A549 (cell line): ENCODE results near the gene DRGX. TPM values are rescaled to one million over a fixed set of nuclear protein-coding genes. Genes with fewer than 3 reads are reported as not detected.

Experiments used
- ATAC-seq, 2 experiments: fragments of 200-7000 bp in 1 of 2; fragments of >200 bp in 1 of 2; cut with Nextera tagmentation in 1 of 2; cut with Tn5 transposase in 1 of 2; 3 replicates each; pipeline versions ENCODE4 v1.8.0 to v1.9.1; 2018 to 2020; ENCODE audit warnings: mild to moderate bottlenecking in 1 of 2, moderate library complexity in 1 of 2
- CTCF ChIA-PET: fragments of 300-600 bp; sonication (Branson Sonifier 250); formaldehyde crosslinking; extraction: SDS; loops from one replicate; lab custom pipeline; 2021; ENCODE audit warnings: antibody characterized with exemption, inconsistent platforms; lab: Yijun Ruan, JAX
- POLR2A ChIA-PET: fragments of 350-600 bp; formaldehyde crosslinking; extraction: SDS; loops from one replicate; lab custom pipeline; 2021; ENCODE audit warnings: antibody characterized with exemption, inconsistent platforms; lab: Yijun Ruan, JAX
- DNase-seq, 2 experiments: peaks; one replicate each; pipeline versions ENCODE4 v3.0.0 to v3.0.0-alpha.2; 2011 to 2016; ENCODE audit warnings: low read depth in 1 of 2, low spot score in 1 of 2
- FAIRE-seq: peaks from 2 replicates; lab custom pipeline; 2011; peaks lifted over from hg19 to GRCh38; lab: Jason Lieb, UNC
- H3K27ac ChIP-seq, 2 experiments: fragments of >200 bp; sonication (Bioruptor Twin); formaldehyde crosslinking; 3 replicates each; pipeline ENCODE4 v1.5.1; 2016 to 2017
- H3K4me1 ChIP-seq: fragments of >200 bp; sonication (Bioruptor Twin); formaldehyde crosslinking; 3 replicates; pipeline ENCODE4 v1.6.1; 2016
- H3K4me2 ChIP-seq: fragments of >200 bp; sonication (Bioruptor Twin); formaldehyde crosslinking; 3 replicates; pipeline ENCODE4 v1.6.1; 2016
- H3K4me3 ChIP-seq: fragments of >200 bp; sonication (Bioruptor Twin); formaldehyde crosslinking; 3 replicates; pipeline ENCODE4 v1.5.1; 2016
- H3K9me3 ChIP-seq: fragments of >200 bp; sonication (Bioruptor Twin); formaldehyde crosslinking; 3 replicates; pipeline ENCODE4 v1.6.1; 2016
- CBX2 ChIP-seq: fragments of 200-600 bp; sonication (generic); IDR thresholded peaks from 2 replicates; pipeline ENCODE4 v1.6.1; 2016; ENCODE audit warnings: low read depth, mild to moderate bottlenecking, borderline replicate concordance
- CBX8 ChIP-seq: fragments of 200-600 bp; sonication (generic); IDR thresholded peaks from 2 replicates; pipeline ENCODE4 v1.6.1; 2016
- CEBPB ChIP-seq, 2 experiments: fragments of >200 bp in 1 of 2; sonication (Bioruptor Twin) in 1 of 2; formaldehyde crosslinking in 1 of 2; IDR thresholded peaks; 2 replicates each; pipeline ENCODE4 v1.6.1; 2012 to 2016
- CHD2 ChIP-seq: fragments of 150-350 bp; IDR thresholded peaks from 2 replicates; pipeline ENCODE4 v1.6.1; 2014; ENCODE audit warnings: low read length; ENCODE audit not compliant: partially characterized antibody
- EHMT2 ChIP-seq: fragments of 200-600 bp; sonication (generic); IDR thresholded peaks from 2 replicates; pipeline ENCODE4 v1.6.1; 2016; ENCODE audit warnings: antibody characterized with exemption, low read depth, mild to moderate bottlenecking, moderate library complexity
- EP300 ChIP-seq, 2 experiments: fragments of >200 bp; sonication (Bioruptor Twin); formaldehyde crosslinking; IDR thresholded peaks; 2 replicates in 1 of 2; 3 replicates in 1 of 2; pipeline ENCODE4 v1.6.1; 2016 to 2017
- ESRRA ChIP-seq: fragments of 150-350 bp; IDR thresholded peaks from 2 replicates; pipeline ENCODE4 v1.6.1; 2014; ENCODE audit warnings: mild to moderate bottlenecking, low read length, borderline replicate concordance
- HOXA7 ChIP-seq: fragments of 250-450 bp; sonication (Bioruptor Pico); IDR thresholded peaks from 2 replicates; pipeline ENCODE4 v1.5.0; 2020; ENCODE audit warnings: mild to moderate bottlenecking, moderate library complexity
- JUN ChIP-seq, 2 experiments: fragments of >200 bp; sonication (Bioruptor Twin); formaldehyde crosslinking; IDR thresholded peaks; 2 replicates in 1 of 2; 3 replicates in 1 of 2; pipeline ENCODE4 v1.6.1; 2016 to 2017
- JUNB ChIP-seq: fragments of >200 bp; sonication (Bioruptor Twin); formaldehyde crosslinking; IDR thresholded peaks from 2 replicates; pipeline ENCODE4 v1.6.1; 2016
- MYC ChIP-seq: IDR thresholded peaks from 2 replicates; pipeline ENCODE4 v1.6.1; 2012; ENCODE audit warnings: mild to moderate bottlenecking, inconsistent platforms, low read length, improper control_type of control experiment, borderline replicate concordance
- NFE2L2 ChIP-seq: fragments of 150-350 bp; conservative IDR thresholded peaks from 2 replicates; pipeline ENCODE4 v1.6.1; 2014; ENCODE audit warnings: low read length
- NPAS2 ChIP-seq: fragments of 250-450 bp; sonication (Bioruptor Pico); IDR thresholded peaks from 2 replicates; pipeline ENCODE4 v1.8.0; 2022; ENCODE audit warnings: mild to moderate bottlenecking, moderate library complexity, borderline replicate concordance
- PHF8 ChIP-seq: fragments of 200-600 bp; sonication (generic); IDR thresholded peaks from 2 replicates; pipeline ENCODE4 v1.6.1; 2016; ENCODE audit warnings: low read depth, mild to moderate bottlenecking, antibody characterized with exemption, moderate library complexity, borderline replicate concordance
- RAD21 ChIP-seq, 2 experiments: fragments of >200 bp in 1 of 2; sonication (Bioruptor Twin) in 1 of 2; formaldehyde crosslinking in 1 of 2; IDR thresholded peaks in 1 of 2; conservative IDR thresholded peaks in 1 of 2; 2 replicates in 1 of 2; 3 replicates in 1 of 2; pipeline ENCODE4 v1.6.1; 2012 to 2018; ENCODE audit warnings: inconsistent platforms in 1 of 2
- RFX5 ChIP-seq: fragments of 450-650 bp; IDR thresholded peaks from 2 replicates; pipeline ENCODE4 v1.7.1; 2014; ENCODE audit warnings: antibody characterized with exemption, mild to moderate bottlenecking, moderate library complexity
- SREBF2 ChIP-seq: fragments of 450-650 bp; IDR thresholded peaks from 2 replicates; pipeline ENCODE4 v1.6.1; 2014; ENCODE audit warnings: mild to moderate bottlenecking, moderate library complexity
- ZFP36 ChIP-seq: fragments of 450-650 bp; IDR thresholded peaks from 2 replicates; pipeline ENCODE4 v1.6.1; 2014; ENCODE audit warnings: borderline replicate concordance; ENCODE audit not compliant: partially characterized antibody
- WGBS: methylation state at CpG from one replicate; pipeline ENCODE4 v1.1.6; 2017; ENCODE audit errors: missing lambda C conversion rate; 5-methylcytosine and 5-hydroxymethylcytosine counted together
- polyA plus RNA-seq, 4 experiments: library from polyadenylated mRNA; depleted of rRNA in 3 of 4; stranded (reverse); fragments of >200 nt; fragmentation: RNase III in 1 of 4; extraction: RNeasy Plus Mini Kit Qiagen cat#74134 plus additional on column Dnase treatment in 1 of 4; gene quantifications; 2 replicates in 3 of 4; 3 replicates in 1 of 4; pipeline ENCODE4 v1.2.3, GENCODE V29; 2011 to 2017
- TF ChIP-seq, protein P1 (sequence below): IDR thresholded peaks from 2 replicates; pipeline ENCODE4 v1.6.1; 2012
- TF ChIP-seq, protein P2 (sequence below): IDR thresholded peaks from 2 replicates; pipeline ENCODE4 v1.6.1; 2012; ENCODE audit warnings: low read depth, borderline replicate concordance
- TF ChIP-seq, protein P3 (sequence below): IDR thresholded peaks from 2 replicates; pipeline ENCODE4 v1.6.1; 2012
- TF ChIP-seq, protein P4 (sequence below): fragments of 250-450 bp; sonication (Bioruptor Pico); IDR thresholded peaks from 2 replicates; pipeline ENCODE4 v1.5.0; 2020; ENCODE audit warnings: low read depth, mild to moderate bottlenecking, moderate library complexity

DRGX gene
- polyA plus RNA-seq, 2 of the 4 experiments (the other 2 are of a cell fraction): not detected

DNA sequence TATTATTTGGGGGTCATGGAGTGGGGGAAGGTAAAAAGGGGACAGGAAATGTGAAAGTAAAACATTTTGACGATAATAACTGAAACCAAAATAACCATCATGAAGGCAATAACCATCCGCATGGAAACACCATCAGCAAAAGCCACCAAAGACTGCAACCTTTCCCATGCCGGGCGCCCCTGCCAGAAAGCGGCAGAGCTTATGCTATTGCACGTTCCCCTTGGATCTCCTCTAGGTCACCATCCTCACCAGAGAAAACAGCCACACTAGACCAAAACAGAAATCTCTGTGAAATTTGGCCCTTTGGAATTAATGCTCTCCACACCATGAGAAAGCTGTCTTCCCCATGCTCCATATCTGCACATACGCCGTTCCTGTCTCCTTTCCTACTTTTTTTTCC is 31.1 kb downstream of the DRGX start:
- no peak for ATAC-seq
- POLR2A ChIA-PET: no interaction called here
- no peak for TF ChIP-seq NFE2L2
- no peak for TF ChIP-seq PHF8
- TF ChIP-seq CHD2: no peak
- TF ChIP-seq, protein P1, sequence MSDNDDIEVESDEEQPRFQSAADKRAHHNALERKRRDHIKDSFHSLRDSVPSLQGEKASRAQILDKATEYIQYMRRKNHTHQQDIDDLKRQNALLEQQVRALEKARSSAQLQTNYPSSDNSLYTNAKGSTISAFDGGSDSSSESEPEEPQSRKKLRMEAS: no peak
- TF ChIP-seq EHMT2: no peak
- no peak for TF ChIP-seq MYC
- TF ChIP-seq, protein P2, sequence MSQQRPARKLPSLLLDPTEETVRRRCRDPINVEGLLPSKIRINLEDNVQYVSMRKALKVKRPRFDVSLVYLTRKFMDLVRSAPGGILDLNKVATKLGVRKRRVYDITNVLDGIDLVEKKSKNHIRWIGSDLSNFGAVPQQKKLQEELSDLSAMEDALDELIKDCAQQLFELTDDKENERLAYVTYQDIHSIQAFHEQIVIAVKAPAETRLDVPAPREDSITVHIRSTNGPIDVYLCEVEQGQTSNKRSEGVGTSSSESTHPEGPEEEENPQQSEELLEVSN: no peak
- no peak for TF ChIP-seq ESRRA
- TF ChIP-seq HOXA7 (CRISPR knock-in tag): no peak
- TF ChIP-seq CBX2: no peak
- no peak for TF ChIP-seq RFX5

DNA sequence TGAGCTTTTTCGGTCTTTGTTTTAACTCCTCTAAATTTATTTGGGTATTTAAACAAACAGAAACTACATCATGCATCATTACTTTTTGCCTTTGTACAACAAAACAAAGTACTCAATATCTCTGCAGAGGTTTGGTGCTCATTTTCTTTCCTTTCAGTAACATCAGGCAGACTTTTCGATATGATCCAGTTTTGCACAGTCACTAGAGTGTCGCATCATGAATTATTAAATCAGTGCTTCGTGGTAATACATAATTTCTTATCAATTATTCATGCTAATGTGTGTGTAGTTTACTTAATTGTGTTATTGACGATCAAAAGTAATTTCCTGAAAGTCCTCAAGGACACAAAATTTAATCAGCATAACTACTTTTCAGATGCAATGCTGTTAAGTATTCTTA is 31.8 kb downstream of the DRGX start:
- Histone ChIP-seq H3K9me3 (no peaks in the 10 kb centered on the region), H3K4me1 (no peaks in the 10 kb centered on the region), H3K4me3 (no peak overlapping the region), H3K4me2 (no peak overlapping the region), H3K27ac (no peak overlapping the region)
- ChIA-PET POLR2A (no interaction called here), CTCF (no interaction called here)
- ATAC-seq: no peak
- WGBS: 57% methylated on average over 5 of the region's 5 CpGs
- DNase-seq: no peak
- no peak for FAIRE-seq
- no peak for TF ChIP-seq RAD21 (conservative IDR thresholded peaks at IDR 0.05 in 1 of 2, IDR thresholded peaks at IDR 0.05 in 1 of 2)
- TF ChIP-seq ZFP36: no peak
- TF ChIP-seq, protein P3, sequence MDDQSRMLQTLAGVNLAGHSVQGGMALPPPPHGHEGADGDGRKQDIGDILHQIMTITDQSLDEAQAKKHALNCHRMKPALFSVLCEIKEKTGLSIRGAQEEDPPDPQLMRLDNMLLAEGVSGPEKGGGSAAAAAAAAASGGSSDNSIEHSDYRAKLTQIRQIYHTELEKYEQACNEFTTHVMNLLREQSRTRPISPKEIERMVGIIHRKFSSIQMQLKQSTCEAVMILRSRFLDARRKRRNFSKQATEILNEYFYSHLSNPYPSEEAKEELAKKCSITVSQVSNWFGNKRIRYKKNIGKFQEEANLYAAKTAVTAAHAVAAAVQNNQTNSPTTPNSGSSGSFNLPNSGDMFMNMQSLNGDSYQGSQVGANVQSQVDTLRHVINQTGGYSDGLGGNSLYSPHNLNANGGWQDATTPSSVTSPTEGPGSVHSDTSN: no peak
- TF ChIP-seq, protein P4, sequence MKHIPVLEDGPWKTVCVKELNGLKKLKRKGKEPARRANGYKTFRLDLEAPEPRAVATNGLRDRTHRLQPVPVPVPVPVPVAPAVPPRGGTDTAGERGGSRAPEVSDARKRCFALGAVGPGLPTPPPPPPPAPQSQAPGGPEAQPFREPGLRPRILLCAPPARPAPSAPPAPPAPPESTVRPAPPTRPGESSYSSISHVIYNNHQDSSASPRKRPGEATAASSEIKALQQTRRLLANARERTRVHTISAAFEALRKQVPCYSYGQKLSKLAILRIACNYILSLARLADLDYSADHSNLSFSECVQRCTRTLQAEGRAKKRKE: no peak
- no peak for TF ChIP-seq CEBPB (IDR thresholded peaks at IDR 0.05)
- no peak for TF ChIP-seq SREBF2
- TF ChIP-seq CBX8: no peak
- no peak for TF ChIP-seq PHF8
- no peak for TF ChIP-seq JUNB
- no peak for TF ChIP-seq NPAS2 (CRISPR knock-in tag)
- TF ChIP-seq, protein P2: no peak
- no peak for TF ChIP-seq JUN (IDR thresholded peaks at IDR 0.05)
- TF ChIP-seq EP300 (IDR thresholded peaks at IDR 0.05): no peak

More for the DNA sequence above, 31.1 kb downstream of the DRGX start:
- Histone ChIP-seq H3K27ac (no peak overlapping the region), H3K4me1 (no peaks in the 10 kb centered on the region), H3K4me3 (no peak overlapping the region), H3K4me2 (no peak overlapping the region), H3K9me3 (no peaks in the 10 kb centered on the region)
- 66% methylated on average over 8 of the region's 8 CpGs for WGBS
- CTCF ChIA-PET: interaction anchor here (0.7 kb wide), 1 partner anchor 426 kb away, joined by 3 read pairs; no protein-coding TSS in a partner anchor
- FAIRE-seq (no peak), DNase-seq (no peak)
